GM12891 (cell line): ENCODE data around the gene KIF19.

ENCODE experiments used
- POLR2A ChIP-seq: IDR thresholded peaks from 2 replicates; pipeline ENCODE4 v1.6.1; 2011; ENCODE audit warnings: low read depth, low read length, control low read depth
- POLR2AphosphoS5 ChIP-seq: IDR thresholded peaks from 2 replicates; pipeline ENCODE4 v1.6.1; 2011; ENCODE audit warnings: low read depth, low read length, control low read depth
- SPI1 ChIP-seq: IDR thresholded peaks from 2 replicates; pipeline ENCODE4 v1.6.1; 2011; ENCODE audit warnings: low read depth, low read length, control low read depth
- TAF1 ChIP-seq: IDR thresholded peaks from 2 replicates; pipeline ENCODE4 v1.6.1; 2011; ENCODE audit warnings: low read depth, low read length, control low read depth

DNA sequence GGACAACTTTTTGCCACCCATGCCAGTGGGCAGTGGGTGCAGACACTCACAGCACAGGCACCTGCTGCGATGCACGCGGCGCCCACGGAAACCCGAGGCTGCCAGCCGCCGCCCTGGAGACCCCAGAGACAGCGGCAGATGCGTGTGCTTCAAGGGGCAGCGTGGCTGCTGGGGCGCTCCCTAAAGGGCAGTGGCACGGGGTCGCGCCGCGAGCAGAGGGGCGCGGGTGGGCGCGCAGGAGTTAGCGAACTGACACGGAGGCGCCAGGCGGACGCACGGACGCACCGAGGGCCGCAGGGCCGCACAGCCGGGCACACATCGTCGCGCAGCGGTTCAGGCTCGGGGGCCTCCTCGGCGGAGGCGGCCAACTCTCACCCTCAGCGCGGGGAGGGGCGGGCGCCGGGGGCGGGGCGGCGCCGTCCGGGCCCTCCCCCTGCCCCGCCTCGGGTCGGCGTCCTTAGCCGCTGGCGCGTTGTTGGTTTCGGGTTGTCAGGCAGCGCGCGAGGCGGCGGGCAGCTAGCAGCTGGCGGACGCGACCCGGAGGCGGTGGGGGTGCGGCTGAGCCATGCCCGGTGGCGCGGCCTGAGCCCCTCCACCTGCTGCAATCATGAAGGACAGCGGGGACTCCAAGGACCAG lies at the start of gene KIF19:
- TF ChIP-seq TAF1: no peak
- TF ChIP-seq POLR2AphosphoS5: no peak
- no peak for TF ChIP-seq SPI1
- TF ChIP-seq POLR2A: no peak
